LNCaP clone FGC (cell line): ENCODE data around the gene PACSIN1.
A peak's percentile ranks its signal among the peaks of the same experiment; 100 is the strongest.

Experiments
- DNase-seq: peaks from one replicate; pipeline ENCODE4 v3.0.0-alpha.2; 2011; ENCODE audit warnings: low read depth
- H3K4me3 ChIP-seq: 2 replicates; pipeline ENCODE4 v1.5.1; 2011; ENCODE audit warnings: mild to moderate bottlenecking, low read depth, low read length, control low read depth
- CTCF ChIP-seq: IDR thresholded peaks from 2 replicates; pipeline ENCODE4 v1.5.1; 2012; ENCODE audit warnings: mild to moderate bottlenecking; ENCODE audit not compliant: control insufficient read depth, insufficient read depth; ENCODE audit errors: extremely low read depth

The PACSIN1 gene

GRCh38 chr6:34527751-34528670 lies 62.1 kb downstream of the PACSIN1 start:
- DNase-seq = no peak
- TF ChIP-seq CTCF = no peak
- no peak overlapping the region for H3K4me3 ChIP-seq

GRCh38 chr6:34528996-34529664 lies 63.3 kb downstream of the PACSIN1 start:
- no peak overlapping the region for H3K4me3 ChIP-seq
- TF ChIP-seq CTCF = no peak
- DNase-seq = no peak

GRCh38 chr6:34529665-34530327 lies 63.9 kb downstream of the PACSIN1 start:
- TF ChIP-seq CTCF = peak; percentile 41; the same call in 1 of the 2 replicates
- no peak overlapping the region for H3K4me3 ChIP-seq
- no peak for DNase-seq

GRCh38 chr6:34530753-34531365 lies 65.0 kb downstream of the PACSIN1 start:
- no peak overlapping the region for H3K4me3 ChIP-seq
- no peak for DNase-seq
- no peak for TF ChIP-seq CTCF

GRCh38 chr6:34531580-34532201 lies 65.8 kb downstream of the PACSIN1 start:
- H3K4me3 ChIP-seq = no peak overlapping the region
- no peak for TF ChIP-seq CTCF
- DNase-seq = no peak

GRCh38 chr6:34532230-34532629 lies 66.4 kb downstream of the PACSIN1 start:
- H3K4me3 ChIP-seq = no peak overlapping the region
- TF ChIP-seq CTCF = no peak
- DNase-seq = no peak
